AML-193 (cell line): ENCODE measurements around the gene TNFRSF4.

Experiments
- DNase-seq, 2 experiments: peaks; one replicate each; lab custom pipeline; 2025; lab: John Stamatoyannopoulos, UW

The TNFRSF4 gene

GRCh38 chr1:1245178-1245816 is 31.3 kb upstream of the TNFRSF4 start:
- DNase-seq: no peak

GRCh38 chr1:1244192-1244811 is 30.3 kb upstream of the TNFRSF4 start:
- no peak for DNase-seq

GRCh38 chr1:1243807-1244191 is 29.8 kb upstream of the TNFRSF4 start:
- DNase-seq: no peak

- DNase-seq: no peak
Observed at GRCh38 chr1:1243266-1243660, 29.3 kb upstream of the TNFRSF4 start.

DNA sequence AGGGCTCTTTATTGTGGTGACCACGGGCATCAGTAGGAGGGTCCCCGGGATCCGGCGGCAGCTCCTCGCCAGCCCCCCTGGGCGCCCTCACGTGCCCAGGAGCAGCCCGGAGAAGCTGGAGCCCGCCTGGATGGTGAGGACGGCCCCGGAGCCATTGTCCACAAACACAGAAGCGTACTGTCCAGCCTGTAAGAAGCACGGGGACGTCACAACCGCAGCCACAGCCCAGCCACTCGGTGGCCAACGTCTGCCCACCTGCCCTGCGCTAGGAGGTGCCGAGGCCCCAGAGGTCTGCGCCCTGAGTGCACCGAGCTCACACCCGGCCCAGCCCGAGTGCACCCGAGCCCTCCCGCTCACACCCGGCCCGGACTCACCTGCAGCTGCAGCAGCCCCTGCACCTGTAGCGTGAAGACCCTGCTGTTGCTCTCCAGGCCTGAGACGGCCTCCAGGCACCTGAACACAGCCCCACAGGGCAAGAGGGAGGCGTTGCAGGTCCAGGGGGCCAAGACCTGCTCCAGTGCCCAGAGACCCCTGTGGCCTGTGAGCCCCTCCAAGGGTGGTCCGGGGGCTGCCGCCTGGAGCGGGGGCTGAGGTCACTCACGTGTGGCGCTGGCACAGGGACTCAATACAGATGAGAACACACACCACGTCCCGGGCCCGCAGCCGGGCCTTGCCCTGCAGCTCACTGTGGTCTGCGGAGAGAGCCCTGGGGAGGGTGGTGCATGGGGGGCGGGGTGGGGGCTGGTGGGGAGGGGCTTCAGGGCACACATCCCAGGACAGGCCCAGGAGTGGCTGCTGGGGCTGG is 28.7 kb upstream of the TNFRSF4 start:
- no peak for DNase-seq

DNA sequence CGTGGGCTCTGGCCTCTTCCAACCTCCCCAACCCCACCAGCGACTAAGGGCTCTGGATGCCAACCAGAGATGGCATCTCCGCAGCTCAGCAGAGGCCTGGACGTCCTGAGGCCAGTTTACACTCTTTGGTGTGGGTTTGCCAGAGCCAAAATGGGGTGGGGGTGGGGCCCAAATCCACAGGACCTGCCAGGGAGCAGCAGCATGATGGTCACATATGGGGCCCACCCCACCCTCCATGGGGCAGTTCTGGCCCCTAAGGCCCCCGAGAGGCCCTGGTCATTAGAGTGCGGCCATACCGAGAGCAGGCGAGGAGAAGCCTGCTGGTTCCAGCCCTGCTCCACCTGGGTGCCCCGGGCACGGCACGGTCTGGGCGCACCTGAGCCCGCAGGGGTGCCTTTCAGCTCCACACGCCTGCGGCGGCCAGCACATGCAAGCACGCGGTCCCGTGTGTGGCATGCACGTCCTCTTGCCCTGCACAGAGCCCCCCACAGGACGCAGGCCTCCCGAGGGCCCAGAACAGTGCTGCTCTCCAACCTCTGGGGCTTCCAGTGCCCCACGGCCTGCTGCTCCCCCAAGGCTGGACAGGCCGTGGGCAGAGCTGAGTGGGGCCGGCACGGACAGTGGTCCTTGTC is 27.8 kb upstream of the TNFRSF4 start:
- no peak for DNase-seq

DNA sequence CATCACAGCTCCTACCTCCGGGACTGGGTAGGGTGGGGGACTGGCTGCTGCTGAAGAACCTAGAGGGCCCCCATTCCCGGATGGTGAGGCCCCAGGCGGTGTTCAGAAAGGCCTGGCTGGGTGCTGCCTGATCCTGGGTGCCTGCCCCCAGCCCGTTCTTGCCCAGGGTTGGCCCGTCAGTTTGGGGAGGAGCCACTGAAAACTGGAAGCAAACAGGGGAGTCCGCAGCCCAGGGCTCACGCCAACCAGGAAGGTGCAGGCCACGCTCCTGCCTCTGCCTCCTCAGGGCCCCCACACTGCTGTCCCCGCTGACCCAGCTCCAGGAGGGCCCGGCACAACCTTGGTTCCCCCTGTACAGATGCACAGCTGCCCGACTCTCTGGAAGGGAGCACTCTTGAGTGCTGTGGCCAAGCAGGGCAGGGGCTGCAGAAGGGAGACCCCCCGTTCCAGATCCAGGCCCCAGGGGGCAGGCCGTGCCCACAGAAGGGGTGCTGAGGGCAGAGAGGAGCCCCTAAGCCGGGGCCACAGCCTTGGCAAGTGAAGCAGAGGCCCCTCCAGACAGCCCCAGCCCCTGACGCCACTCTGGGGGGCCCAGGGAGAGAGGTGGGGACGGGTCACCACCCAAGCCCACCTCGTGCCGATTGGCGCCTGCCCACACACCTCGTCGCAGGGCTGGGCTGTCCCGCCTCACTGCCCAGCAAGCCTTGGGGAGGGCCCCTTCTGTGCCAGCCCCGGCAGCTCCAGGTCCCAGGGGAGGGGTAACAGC is 27.1 kb upstream of the TNFRSF4 start:
- no peak for DNase-seq

- DNase-seq: no peak
Observed at GRCh38 chr1:1240348-1240732, 26.4 kb upstream of the TNFRSF4 start.

DNA sequence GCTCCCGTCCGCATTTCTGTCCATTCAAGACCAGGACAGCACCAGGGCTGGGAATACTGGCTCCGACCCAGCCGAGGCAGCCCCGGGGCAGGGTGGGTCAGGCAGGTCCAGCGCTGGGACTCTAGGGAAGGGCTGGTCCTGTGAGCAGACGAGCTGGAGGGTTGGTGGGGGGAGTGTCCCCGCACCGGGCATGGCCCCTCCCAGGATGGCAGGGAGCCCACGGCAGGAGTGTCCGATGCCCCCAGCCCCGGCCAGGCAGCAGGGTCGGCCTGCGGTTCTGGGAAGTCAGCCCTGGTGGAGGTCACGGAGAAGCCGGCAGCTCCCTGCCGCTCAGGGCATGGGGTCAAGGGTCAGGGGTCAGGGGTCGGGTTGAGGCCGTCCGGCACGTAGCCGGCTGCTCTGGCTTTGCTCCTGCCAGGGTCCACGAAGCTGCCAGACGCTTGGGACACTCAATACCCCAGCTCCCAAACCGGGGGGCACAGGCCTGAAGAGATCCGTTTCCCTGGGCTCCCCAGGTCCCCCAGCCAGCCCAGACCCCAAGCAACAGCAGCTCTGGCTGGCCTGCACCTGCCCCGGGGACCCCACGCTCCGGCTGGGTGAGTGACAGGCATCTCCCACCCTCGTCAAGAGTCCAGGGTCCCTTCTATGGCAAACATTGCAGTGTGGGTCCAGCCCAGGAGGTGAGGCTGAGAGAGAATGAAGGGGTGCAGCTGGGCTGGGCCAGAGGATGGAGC is 25.8 kb upstream of the TNFRSF4 start:
- DNase-seq: no peak

DNA sequence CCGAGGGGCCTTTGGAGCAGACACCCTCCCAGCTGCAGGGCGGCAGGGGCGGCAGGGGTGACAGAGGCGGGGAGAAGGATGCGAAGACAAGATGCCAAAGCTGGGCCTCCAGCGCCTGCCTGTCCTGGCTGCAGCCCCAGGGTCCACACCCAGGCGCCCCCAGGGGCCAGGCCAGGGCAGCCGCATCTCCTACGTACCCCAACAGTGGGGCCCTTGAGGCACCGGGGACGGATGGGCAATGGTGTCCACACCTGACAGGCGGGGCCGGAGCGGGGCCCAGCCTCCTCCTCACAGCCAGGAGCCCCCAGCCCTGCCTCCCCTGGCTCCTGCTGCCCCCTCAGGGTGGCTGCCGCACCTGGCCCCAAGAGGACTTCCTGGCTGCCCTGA is 25.3 kb upstream of the TNFRSF4 start:
- no peak for DNase-seq

DNA sequence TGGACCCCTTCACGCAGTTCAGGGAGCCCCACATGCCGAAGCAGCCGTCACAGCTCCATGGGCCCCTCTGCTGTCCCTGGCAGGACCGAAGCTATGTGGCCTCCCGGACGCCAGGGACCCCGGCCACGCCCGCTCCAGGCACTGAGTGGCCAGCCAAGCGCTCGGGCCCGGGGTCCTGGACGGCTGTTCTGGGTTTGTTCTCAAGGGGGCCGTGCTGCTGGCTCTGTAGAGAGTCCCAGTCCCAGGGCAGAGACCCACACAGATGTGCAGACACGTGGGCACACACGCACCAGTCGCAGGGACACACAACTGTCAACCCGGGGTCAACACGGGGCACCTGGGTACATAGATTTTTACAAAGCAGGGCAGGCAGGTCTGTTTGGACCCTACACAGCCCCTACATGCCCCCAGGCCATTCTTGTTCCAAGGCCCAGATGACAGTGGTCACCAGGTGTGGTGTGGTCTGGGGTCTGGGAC is 24.8 kb upstream of the TNFRSF4 start:
- DNase-seq: no peak

DNA sequence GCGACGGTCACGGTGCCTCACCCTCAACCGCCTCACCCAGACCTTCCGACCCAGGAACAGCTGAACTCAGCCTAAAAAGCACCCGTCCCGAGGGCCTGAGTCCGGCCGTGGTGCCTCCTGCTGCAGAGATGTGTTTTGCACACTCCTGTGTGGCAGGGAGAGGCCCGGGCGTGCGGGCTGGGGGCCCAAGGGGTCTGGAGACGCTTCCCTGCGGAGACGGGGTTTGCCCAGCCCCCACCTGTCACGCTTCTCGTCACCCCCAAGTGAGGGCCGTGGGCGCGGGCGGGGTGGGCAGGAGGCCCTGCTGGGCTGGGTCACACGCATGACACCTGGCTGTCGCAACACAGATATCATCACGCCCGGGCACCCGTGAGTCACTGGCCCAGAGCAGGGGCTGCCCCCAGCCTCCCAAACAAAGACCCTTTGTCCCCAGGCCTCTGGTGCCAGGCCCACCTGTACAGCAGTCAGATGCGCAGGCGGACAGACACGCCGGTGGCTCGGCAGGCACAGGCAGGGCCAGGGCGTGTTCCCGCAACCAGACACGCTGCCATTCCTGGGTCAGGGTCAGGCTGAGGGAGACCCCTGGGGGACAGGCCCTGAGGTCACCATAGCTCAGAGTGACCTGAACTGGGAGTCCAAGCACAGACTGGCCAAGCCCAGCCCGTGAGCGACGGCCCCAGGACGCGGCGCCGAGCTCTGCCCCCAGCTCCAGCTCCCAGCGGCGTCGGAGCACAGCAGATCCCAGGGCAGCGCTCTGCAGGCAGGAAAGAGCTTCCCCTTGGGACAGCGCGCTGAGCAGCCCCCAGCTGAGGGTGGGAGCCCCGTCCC is 24.1 kb upstream of the TNFRSF4 start:
- no peak for DNase-seq

GRCh38 chr1:1236945-1237873 is 23.3 kb upstream of the TNFRSF4 start:
- no peak for DNase-seq

DNA sequence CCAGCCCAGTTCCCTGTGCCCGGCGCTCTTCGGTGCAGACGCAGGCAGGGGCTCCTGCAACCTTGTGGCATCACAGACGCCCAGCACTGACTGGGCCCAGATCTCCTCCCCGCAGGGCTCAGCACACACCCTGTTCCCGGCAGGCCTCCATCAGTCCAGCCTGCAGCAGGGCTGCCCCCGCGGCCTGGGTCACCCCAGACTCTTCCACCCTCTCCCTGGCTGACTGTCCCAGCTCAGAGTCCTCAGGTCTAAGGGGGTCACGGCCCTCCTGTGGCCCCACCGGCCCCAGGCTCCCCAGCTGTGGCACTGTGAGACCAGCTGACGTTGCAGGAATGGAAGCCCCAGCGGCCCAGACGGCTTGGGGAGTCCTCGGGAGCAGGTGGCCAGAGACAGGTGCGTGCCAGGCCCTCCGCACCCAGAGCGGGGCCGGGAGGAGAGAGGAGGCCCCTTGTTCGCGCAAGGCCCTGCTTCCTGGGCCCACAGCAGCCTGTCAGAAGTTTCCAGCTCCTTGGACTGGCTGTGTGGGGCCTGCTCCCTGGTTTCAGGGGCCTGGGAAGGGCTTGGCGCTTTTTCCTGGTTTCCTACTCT is 22.3 kb upstream of the TNFRSF4 start:
- DNase-seq: no peak

- no peak for DNase-seq
Observed at GRCh38 chr1:1235016-1235744, 21.2 kb upstream of the TNFRSF4 start.

DNA sequence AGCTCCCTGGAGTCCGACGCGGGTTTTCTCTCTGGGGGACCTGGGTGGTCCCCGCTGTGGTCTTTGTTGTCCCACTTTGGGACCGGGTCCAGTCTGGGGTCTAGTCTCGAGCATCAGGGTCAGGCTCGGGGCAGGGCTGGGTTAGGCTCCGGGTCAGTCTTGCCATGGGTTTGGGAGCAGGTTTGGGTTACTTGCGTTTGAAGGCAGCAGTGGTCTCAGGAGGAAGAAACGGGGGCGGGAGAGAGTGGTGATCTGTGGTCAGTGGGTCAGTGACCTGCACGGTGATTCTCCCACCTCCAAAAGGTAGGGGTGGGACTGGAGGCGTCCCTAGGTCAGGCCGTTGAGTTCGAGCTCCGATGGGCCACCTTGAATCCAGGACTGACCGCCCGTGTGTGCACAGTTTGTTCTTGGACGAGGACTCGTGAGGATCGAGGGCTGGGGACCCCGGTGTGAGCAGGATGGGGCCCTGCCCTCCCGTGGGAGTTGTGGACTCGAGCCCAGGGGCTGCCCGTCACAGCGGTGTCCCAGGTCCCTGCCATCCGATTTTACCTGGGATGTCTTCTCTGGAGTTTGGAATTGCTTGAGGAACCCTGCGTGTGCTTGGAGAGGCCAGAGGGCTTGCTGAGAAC is 20.3 kb upstream of the TNFRSF4 start:
- DNase-seq: no peak

DNA sequence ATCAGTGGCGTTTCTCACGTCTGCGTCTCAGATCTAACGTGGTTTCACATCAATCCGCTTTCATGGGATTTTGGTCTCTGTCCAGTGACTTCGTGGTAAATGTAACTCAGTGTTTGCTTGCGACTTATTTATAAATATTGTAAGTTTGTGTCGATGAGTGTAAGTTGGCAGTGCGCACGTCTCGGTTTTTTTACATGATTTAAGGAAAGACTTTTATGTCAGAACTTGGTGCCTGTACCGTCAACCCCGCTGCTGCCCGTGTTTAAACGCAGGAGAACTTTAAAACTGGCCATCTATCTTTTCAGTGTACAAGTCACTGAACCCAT is 19.6 kb upstream of the TNFRSF4 start:
- DNase-seq: no peak
